Kidney epithelial cell (primary cell): ENCODE data around the gene KCNJ13. TPM values are rescaled to one million over a fixed set of nuclear protein-coding genes. Genes with fewer than 3 reads are reported as not detected.

Source experiments
- DNase-seq: peaks from one replicate; pipeline ENCODE4 v3.0.0-alpha.2; 2010; ENCODE audit warnings: low read depth
- H3K27me3 ChIP-seq: 2 replicates; pipeline ENCODE4 v1.6.0; 2011; ENCODE audit warnings: low read length; ENCODE audit not compliant: control insufficient read depth, insufficient read depth
- H3K36me3 ChIP-seq: 2 replicates; pipeline ENCODE4 v1.5.1; 2011; ENCODE audit warnings: low read length; ENCODE audit not compliant: control insufficient read depth, insufficient read depth
- H3K4me3 ChIP-seq: 2 replicates; pipeline ENCODE4 v1.5.1; 2011; ENCODE audit warnings: low read depth, mild to moderate bottlenecking, control low read depth, low read length
- CTCF ChIP-seq: IDR thresholded peaks from 2 replicates; pipeline ENCODE4 v1.5.1; 2011; ENCODE audit warnings: mild to moderate bottlenecking, moderate library complexity, low read length, control low read depth, inconsistent platforms; ENCODE audit not compliant: insufficient read depth, poor library complexity, severe bottlenecking
- total RNA-seq: library from RNA; depleted of rRNA; stranded (reverse); fragments of >200 nt; gene quantifications from 2 replicates; pipeline ENCODE4 v1.2.3, GENCODE V29; 2015

KCNJ13 gene
- total RNA-seq, 1 donor from 2014 or later = not detected

DNA sequence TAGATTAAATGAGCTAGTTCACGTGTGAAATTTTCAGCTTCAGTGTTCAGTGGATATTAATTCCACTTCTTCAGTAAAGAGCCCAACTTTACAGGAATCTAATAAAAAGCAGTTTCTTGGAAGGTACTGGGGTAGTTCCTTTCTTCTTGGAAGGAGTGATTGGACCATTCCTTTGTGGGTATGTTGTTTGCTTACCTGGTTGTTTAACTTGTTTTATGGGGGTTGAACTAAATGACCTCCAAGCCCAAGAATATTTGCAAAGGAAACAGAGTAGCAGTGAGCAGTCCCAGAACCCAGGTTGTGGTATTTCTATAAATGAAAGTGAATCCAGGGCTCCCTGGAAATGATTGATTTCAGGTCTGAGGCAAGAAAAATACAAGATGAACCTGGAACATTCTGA lies 31.4 kb downstream of the KCNJ13 start:
- Histone ChIP-seq H3K4me3 (no peak overlapping the region), H3K27me3 (no peaks in the 10 kb centered on the region), H3K36me3 (no peaks in the 10 kb centered on the region)
- DNase-seq = no peak
- no peak for TF ChIP-seq CTCF

GRCh38 chr2:232741972-232742371 lies 34.4 kb downstream of the KCNJ13 start:
- no peak for TF ChIP-seq CTCF
- Histone ChIP-seq H3K36me3 (no peaks in the 10 kb centered on the region), H3K27me3 (no peaks in the 10 kb centered on the region), H3K4me3 (no peak overlapping the region)
- DNase-seq = no peak

- no peak for DNase-seq
- H3K36me3 ChIP-seq = no peaks in the 10 kb centered on the region
- H3K27me3 ChIP-seq = no peaks in the 10 kb centered on the region
- no peak overlapping the region for H3K4me3 ChIP-seq
- TF ChIP-seq CTCF = no peak
These were observed 35.1 kb downstream of the KCNJ13 start for GRCh38 chr2:232741294-232741693.

DNA sequence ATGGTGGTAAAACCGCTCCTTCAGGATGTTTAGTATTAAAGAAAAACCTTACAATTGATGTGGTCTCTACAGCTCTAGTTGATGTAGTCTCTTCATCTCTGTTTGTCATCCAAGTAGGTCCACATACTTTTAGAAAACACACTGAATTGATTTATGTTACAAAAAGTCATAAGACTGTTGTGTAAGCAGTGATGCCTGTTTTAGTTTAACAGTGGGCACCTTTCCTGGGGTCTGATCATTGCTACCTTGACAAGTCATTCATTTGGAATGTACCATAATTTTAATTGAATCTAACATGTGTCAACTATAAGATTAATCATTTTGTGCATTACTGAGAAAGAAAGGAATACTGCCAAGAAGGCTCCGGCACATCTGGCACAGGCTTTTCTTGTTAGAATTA lies 44.9 kb downstream of the KCNJ13 start:
- Histone ChIP-seq H3K4me3 (no peak overlapping the region), H3K27me3 (no peaks in the 10 kb centered on the region), H3K36me3 (no peaks in the 10 kb centered on the region)
- DNase-seq = no peak
- no peak for TF ChIP-seq CTCF

DNA sequence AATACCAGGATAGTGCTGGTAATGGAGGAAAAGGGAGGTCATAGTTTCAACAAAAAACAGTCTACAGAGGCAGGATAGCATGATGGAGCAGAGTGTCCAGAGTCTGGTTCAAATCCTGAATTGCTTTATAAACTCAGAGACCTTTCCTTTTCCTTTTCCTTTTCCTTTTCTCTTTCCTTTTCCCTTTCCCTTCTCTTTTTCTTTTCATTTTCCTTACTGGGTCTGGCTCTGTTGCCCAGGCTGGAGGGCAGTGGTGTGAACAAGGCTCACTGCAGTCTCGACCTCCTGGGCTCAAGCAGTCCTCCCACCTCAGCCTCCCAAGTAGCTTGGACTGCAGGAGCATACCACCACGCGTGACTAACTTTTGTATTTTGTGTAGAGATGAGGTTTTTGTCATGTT lies 47.6 kb downstream of the KCNJ13 start:
- H3K27me3 ChIP-seq = no peaks in the 10 kb centered on the region
- H3K4me3 ChIP-seq = no peak overlapping the region
- no peak for DNase-seq
- no peak for TF ChIP-seq CTCF
- no peaks in the 10 kb centered on the region for H3K36me3 ChIP-seq

GRCh38 chr2:232723027-232723426 lies 53.3 kb downstream of the KCNJ13 start:
- no peaks in the 10 kb centered on the region for H3K36me3 ChIP-seq

More at GRCh38 chr2:232723027-232723426, 53.3 kb downstream of the KCNJ13 start:
- Histone ChIP-seq H3K27me3 (no peaks in the 10 kb centered on the region), H3K4me3 (no peak overlapping the region)
- DNase-seq = no peak
- no peak for TF ChIP-seq CTCF
